ENCODE results near the gene ATP2C2. TPM values are rescaled to one million over a fixed set of nuclear protein-coding genes. Genes with fewer than 3 reads are reported as not detected.

Gene ATP2C2
- total RNA-seq, 1 experiment from 2014 or later: 4.0 TPM

DNA sequence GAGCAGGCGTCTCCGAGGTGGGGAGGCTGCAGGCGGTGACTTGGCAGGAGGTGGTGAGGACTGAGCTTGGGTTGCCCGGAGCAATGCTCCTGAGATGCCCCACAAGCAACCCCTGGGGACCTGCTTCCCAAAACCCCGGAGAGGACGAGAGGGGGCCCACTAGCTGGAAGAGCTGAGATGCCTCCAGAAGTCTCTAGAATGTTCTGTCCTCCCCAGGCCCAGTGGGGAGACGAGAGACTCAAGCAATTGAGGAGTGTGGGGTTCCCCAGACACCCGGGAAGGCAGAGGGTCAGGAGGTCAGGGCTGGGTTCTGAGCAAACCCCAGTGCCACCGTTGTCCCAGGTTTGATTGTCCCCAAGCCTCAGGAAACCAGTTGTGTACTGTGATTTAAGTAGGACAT is 21.2 kb upstream of the ATP2C2 start:
- Histone ChIP-seq H3K14ac (ENCODE audit: insufficient read depth, low read length) (no peak overlapping the region), H3T11ph (ENCODE audit: low read length) (no peak overlapping the region), H2AK5ac (ENCODE audit: insufficient read length, low read length) (no peak overlapping the region), H3K23me2 (ENCODE audit: insufficient read length, low read depth, low read length, poor library complexity, severe bottlenecking) (no peaks in the 10 kb centered on the region), H3K79me2 (ENCODE audit: insufficient read depth, low read length) (no peaks in the 10 kb centered on the region), H3K4ac (ENCODE audit: low read depth, low read length) (no peak overlapping the region), H2BK20ac (ENCODE audit: low read depth, low read length, poor library complexity, severe bottlenecking) (no peak overlapping the region), H3K18ac (ENCODE audit: insufficient read length, low read depth, low read length) (no peak overlapping the region), H3K27me3 (ENCODE audit: insufficient read depth, low read length) (no peaks in the 10 kb centered on the region), H4K8ac (replicated peaks; ENCODE audit: insufficient read length, low read depth, low read length) (no peak overlapping the region), H3K9ac (ENCODE audit: extremely low read depth, insufficient read length, low read length) (no peak overlapping the region), H4K20me1 (ENCODE audit: control insufficient read depth, insufficient read depth, insufficient read length) (no peaks in the 10 kb centered on the region), H2BK12ac (ENCODE audit: insufficient read length, low read depth, low read length) (no peak overlapping the region), H2BK5ac (ENCODE audit: insufficient read length, low read length) (no peak overlapping the region), H2BK15ac (ENCODE audit: low read depth, low read length) (no peak overlapping the region), H3K4me1 (ENCODE audit: insufficient read depth, low read length) (no peaks in the 10 kb centered on the region), H3K9me3 (ENCODE audit: control insufficient read depth, low read depth, low read length) (no peaks in the 10 kb centered on the region), H3K27ac (ENCODE audit: insufficient read length, low read depth, low read length) (no peak overlapping the region), H2BK120ac (ENCODE audit: low read depth, low read length, poor library complexity, severe bottlenecking) (no peak overlapping the region), H3K56ac (ENCODE audit: insufficient read length, low read depth, low read length) (no peak overlapping the region), H3K79me1 (ENCODE audit: insufficient read depth, low read depth, low read length, poor library complexity, severe bottlenecking) (no peaks in the 10 kb centered on the region), H3K4me2 (ENCODE audit: insufficient read depth, insufficient read length, low read length) (no peak overlapping the region), H2AFZ (ENCODE audit: low read length) (no peak overlapping the region), H3K23ac (ENCODE audit: insufficient read length, low read depth, low read length) (no peak overlapping the region), H4K5ac (ENCODE audit: insufficient read length, low read depth, low read length) (no peak overlapping the region), H4K91ac (ENCODE audit: insufficient read length, low read depth, low read length) (no peak overlapping the region)
- DNase-seq: no peak
- WGBS (ENCODE audit: extremely low coverage, insufficient read length, low lambda C conversion rate): no CpG with 5 or more reads among the region's 9 CpGs
- no peak overlapping the region for H3K27ac Mint-ChIP-seq
- no peaks in the 10 kb centered on the region; a peak in 1 of 7 replicates for H3K36me3 Mint-ChIP-seq (ENCODE audit: insufficient read depth in 1 of 3, low read depth in 3 of 3)
- H3K27me3 Mint-ChIP-seq (ENCODE audit: low read depth): peaks cover 1% of the 10 kb centered on the region
- no peaks in the 10 kb centered on the region for H3K9me3 Mint-ChIP-seq
- no peak overlapping the region for H3K4me3 Mint-ChIP-seq
- TF ChIP-seq, protein P1, sequence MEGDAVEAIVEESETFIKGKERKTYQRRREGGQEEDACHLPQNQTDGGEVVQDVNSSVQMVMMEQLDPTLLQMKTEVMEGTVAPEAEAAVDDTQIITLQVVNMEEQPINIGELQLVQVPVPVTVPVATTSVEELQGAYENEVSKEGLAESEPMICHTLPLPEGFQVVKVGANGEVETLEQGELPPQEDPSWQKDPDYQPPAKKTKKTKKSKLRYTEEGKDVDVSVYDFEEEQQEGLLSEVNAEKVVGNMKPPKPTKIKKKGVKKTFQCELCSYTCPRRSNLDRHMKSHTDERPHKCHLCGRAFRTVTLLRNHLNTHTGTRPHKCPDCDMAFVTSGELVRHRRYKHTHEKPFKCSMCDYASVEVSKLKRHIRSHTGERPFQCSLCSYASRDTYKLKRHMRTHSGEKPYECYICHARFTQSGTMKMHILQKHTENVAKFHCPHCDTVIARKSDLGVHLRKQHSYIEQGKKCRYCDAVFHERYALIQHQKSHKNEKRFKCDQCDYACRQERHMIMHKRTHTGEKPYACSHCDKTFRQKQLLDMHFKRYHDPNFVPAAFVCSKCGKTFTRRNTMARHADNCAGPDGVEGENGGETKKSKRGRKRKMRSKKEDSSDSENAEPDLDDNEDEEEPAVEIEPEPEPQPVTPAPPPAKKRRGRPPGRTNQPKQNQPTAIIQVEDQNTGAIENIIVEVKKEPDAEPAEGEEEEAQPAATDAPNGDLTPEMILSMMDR (conservative IDR thresholded peaks at IDR 0.05): no peak
- H3K4me1 Mint-ChIP-seq: peaks cover 0 to 8% of the 10 kb centered on the region in 2 experiments; a peak in 2 of 4 replicates

Data from H9 (cell line).